NCI-H345 (cell line): ENCODE results near the gene OSBPL8.

Experiments used
- DNase-seq: peaks from one replicate; lab custom pipeline; 2025; lab: John Stamatoyannopoulos, UW

Gene OSBPL8

DNA sequence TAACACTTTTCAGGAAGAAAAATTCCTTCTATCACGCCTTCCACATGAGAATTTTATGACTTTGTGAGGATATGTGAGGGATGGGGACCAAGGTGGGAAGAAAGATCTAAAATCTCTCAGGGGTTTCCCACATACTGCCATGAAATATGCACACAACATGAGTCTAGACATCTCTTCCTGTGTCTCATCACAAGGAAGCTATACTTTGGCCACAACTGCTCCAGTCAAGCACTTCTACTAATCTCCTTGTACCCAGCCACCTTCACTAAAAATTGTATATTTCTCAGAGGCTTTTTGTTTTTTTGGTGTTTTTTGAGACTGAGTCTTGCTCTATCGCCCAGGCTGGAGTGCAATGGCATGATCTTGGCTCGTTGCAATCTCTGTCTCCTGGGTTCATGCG is 3.2 kb downstream of the OSBPL8 start:
- no peak for DNase-seq

GRCh38 chr12:76555797-76556196 is 3.8 kb downstream of the OSBPL8 start:
- no peak for DNase-seq

DNA sequence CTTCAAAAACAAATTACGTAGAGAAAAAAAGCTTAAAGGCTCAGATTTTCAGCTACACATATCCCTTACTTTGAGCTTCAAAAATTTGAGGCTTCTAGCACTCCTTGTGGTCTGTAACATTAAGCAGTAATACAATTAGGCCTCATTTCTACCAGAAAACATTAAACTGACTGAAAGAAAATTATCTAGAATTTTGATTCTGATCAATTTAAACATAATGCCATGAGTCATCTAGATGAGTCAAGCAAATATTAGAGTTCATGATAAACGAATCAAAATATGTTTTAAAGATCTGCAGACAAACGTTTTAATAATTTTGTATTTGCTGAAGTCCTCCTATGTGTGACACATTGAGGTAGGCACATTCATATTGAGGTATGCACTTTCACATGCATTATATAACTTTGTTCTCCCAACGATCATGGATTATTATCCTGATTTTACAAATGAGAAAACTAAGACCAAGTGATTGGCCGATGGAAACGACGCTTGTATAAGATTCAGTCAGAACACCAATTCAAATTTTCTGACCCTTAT is 4.3 kb downstream of the OSBPL8 start:
- DNase-seq: no peak

DNA sequence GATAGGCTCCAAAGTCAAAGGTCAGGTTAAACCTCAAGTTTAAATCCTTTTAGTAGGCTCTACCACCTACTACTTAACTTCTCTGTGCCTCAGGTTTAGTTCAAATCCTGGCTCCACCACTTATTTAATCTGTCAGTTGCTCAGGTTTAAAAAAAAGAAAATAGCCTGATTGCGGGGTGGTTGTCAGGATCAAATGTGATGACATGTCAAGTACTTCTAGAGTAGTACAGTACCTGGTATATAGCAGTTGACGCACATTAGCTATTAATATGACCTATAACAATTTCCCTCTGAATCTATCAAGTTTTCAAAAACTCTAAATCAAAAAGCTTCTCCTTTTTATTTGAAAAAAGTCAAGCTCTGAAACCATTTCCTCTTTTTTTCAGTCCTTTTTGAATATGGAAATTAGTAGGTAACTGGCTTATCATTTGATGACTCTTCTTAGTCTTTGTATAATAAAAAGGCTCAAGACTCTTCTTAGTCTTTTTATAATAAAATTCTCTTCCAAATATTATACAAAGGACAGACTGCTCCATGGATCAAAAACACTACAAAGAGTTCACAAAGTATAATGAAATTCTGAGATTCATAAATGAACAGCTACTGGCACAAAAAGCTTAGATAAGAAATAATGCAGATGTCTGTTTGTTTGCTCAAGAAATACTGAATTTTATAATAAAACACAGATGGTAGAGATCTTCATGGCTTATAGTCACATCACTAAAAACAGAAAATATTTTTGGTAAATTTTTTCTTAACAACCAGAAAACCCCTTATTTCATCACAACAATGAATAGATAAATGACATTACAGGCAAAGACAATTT is 5.0 kb downstream of the OSBPL8 start:
- DNase-seq: no peak

GRCh38 chr12:76552343-76552938 is 7.1 kb downstream of the OSBPL8 start:
- DNase-seq: no peak

DNA sequence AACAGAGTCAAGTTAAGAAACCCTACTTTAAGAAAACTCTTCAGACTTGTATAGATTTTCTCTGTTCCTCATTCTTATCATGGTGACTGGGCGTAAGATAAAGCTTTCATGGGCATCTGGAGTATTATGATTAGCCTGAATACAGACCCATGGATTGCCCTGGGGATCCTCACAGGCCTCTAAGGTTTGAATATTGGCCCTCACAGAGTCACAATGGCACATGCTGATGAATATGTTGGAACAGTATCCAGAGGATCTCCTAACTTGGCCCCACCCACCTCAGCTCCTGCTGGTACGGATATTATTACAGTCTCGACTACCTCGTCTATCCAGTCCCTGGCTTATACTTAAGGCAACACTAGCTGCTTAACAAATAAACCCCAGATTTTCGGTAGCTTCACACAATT is 8.1 kb downstream of the OSBPL8 start:
- DNase-seq: no peak

DNA sequence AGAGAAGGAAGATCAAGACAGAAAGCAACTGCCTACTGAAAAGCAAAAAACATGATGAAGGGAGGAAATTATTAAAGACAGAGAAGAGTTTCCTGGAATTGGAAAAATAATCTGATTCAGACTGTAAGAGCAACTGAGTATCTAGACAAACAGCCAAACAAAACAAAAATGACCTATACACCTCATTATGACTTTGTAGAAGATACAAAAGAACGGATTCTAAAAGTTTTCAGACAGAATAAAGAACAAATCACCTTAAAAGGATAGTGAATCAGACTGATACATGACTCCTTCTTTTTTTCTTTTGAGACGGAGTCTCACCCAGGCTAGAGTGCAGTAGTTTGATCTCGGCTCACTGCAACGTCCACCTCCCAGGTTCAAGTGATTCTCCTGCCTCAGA is 10.4 kb downstream of the OSBPL8 start:
- no peak for DNase-seq

- DNase-seq: no peak
Measured at GRCh38 chr12:76548222-76548837, 11.2 kb downstream of the OSBPL8 start.

- no peak for DNase-seq
Measured at GRCh38 chr12:76547526-76547925, 12.0 kb downstream of the OSBPL8 start.

DNA sequence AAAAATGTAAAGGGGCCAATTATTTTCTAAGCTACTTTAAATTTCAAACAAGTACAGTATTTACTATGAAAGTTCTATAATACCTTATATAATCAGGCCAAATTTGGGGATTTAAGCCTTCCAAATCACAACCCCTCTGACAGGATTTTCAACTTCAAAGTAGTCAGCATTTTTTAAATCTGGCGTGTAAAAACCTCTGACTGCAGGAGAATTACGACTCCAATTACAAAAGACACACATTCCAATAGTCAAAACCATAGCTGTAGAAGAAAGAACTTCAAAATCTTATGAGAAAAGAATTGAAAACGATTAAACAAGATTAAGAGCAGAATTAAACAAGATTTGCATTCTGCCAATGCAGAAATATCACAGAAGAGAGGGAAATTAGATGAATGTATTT is 12.7 kb downstream of the OSBPL8 start:
- DNase-seq: no peak

DNA sequence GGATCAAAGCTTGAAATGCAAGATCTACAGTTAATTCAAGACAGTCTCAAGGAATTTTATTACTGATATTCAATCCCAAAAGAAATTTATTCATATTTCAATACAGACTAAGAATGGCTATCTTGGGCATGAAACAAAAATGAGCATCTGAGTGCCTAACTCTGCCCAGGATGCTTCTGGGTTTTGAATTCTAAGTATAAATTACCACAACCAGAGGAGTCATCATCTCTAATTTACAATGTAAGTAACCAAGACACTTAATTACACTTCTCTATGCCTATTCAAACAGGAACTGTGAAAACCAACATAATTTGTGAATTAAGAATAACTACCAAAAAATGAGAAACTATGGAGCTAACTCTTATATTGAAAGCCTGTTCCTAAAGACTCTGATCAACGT is 14.1 kb downstream of the OSBPL8 start:
- DNase-seq: no peak

- no peak for DNase-seq
Measured at GRCh38 chr12:76544601-76545261, 14.8 kb downstream of the OSBPL8 start.

DNA sequence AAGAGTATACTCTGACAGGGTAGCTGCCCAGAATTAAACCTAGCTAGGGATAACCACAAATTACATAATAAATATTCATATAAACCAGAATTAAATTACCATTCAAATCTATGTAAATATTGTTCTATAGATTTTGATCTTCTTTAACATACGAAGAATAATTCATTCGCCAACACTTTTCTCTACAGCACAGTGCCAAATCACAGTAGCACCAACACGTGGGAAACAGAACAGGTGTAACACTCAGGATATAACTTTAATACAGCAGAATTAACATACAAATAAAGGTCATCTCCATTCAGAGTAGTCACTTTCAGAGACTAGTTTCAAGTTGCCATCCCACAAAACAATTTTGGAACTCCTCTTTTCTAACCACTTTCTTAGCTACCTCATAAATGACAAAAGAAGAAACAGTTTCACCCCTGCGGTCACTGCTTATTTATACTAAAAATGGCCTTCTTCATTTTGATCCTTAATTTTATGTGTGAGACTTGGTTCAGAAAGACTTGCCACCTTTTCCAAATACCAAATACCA is 15.7 kb downstream of the OSBPL8 start:
- DNase-seq: no peak

GRCh38 chr12:76542908-76543307 is 16.7 kb downstream of the OSBPL8 start:
- no peak for DNase-seq

DNA sequence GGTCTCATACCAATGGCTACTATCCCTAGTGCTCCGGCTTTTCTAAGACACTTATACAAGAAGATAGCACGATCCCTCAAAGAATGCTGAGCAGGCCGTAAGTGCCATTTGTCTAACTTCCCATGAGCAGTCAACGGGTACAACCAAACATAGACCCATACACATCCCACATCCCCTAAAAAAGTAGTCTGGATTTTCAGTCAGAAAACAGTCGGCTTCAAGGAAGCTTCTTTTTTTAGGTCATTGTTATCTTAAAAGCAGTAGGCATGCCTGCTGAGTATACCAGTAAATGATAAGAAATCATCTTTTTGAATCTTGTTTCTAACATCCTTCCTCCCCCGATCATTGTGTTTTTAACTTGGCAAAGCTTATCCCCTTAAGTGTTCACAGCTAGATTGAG is 19.8 kb downstream of the OSBPL8 start:
- DNase-seq: no peak

DNA sequence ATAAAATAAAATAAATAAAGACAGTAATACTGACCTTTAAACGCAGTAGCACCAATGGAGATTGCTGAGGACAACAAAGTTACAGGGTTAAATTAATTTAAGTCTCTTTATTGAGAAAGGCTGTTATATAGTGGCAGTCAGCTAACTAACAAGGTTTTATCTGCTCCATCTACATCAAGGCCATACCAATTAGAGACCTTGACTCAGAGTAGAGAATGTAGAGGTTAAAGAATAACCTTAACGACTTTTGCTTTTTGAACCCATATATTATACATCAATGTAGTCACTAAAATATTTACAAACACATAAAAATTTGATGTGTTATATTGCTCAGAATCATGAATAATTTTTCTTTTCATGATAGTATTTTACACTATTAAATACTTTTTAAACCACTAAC is 21.6 kb downstream of the OSBPL8 start:
- no peak for DNase-seq

GRCh38 chr12:76536546-76536945 is 23.0 kb downstream of the OSBPL8 start:
- DNase-seq: no peak

DNA sequence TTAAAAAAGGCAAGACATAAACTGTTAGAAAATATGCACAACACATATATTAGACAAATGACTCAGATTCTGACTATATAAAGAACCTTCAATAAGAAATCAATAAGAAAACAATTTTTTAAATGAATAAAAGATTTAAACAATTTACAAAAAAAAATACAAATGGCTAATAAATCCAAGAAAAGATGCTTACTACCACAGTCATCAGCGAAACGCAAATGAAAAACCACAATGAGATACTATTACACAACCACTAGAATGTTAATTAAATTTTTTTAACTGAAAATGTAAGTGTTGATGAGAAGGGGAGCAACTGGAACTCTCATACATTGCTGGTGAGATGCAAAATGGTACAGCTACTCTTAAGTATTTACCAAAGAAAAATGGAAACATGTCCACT is 24.4 kb downstream of the OSBPL8 start:
- no peak for DNase-seq

DNA sequence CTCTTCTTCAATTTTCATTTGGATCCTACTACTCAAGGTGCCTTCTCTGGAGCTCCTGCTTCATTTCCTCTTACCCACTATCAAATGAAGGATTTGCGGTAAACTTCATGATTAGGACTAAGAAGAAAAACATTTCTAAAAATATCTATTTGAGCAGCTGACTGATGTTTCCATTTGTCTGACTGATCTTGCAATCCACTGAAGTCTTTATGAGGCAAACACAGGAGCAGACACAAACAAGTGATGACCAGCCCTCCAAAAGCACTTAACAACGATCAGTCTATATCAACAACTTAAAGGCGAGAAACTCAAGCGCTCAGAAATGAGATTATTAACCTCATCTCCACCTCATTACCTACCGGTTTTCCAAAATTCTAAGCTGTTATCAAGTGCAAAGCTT is 26.2 kb downstream of the OSBPL8 start:
- no peak for DNase-seq

DNA sequence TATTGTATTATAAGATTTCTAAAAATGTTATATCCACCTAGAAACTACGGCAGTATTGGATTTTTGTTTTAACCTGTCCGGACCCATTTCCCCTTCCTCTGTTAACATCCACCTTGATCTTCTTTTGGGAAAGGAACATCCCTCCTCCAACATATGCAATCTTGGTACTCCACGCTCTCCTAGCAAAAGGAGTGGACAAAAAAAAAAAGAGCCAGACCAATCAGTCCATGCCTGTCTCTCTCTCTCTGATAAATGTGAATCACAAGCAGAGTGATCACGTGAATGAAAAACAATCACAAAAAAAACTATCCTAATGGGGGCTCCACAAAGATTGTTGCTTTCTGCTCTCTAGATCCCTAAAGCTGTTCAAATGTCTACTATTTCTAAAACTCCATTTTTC is 27.1 kb downstream of the OSBPL8 start:
- no peak for DNase-seq

- DNase-seq: no peak
Measured at GRCh38 chr12:76531056-76531455, 28.5 kb downstream of the OSBPL8 start.

DNA sequence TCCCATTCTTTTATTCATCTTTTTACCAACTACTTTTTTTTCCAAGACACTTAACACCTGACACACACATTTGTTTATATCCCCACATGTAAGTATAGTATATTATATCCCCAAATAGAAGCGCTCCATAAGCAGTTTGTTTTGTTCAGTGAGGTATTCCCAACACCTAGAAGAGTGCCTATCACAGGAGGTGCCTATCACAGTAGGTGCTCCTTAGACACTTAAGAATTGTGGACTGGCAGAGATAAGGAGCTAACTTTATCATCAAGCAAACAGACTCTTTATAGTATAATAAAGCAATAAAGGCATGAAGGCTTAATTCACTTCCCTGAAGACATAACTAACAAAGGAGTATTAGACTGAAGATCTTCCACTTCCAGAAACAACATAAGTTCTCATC is 29.1 kb downstream of the OSBPL8 start:
- no peak for DNase-seq
